Cardiac muscle cell (in vitro differentiated cells and primary cell): ENCODE results near the gene MORF4L1. TPM values are rescaled to one million over a fixed set of nuclear protein-coding genes. Genes with fewer than 3 reads are reported as not detected.
A peak's percentile ranks its signal among the peaks of the same experiment; 100 is the strongest.

Source experiments
- DNase-seq, 2 donors: peaks; one replicate each; pipeline versions ENCODE4 v3.0.0 to v3.0.0-alpha.2; 2010 to 2017; ENCODE audit warnings: low read depth in 1 of 2, low spot score in 1 of 2
- H3K27ac ChIP-seq: fragments of 200-600 bp; sonication (generic); 2 replicates; pipeline ENCODE4 v1.5.1; 2016
- H3K27me3 ChIP-seq: fragments of 200-600 bp; sonication (generic); 2 replicates; pipeline ENCODE4 v1.6.0; 2016; ENCODE audit warnings: control low read depth
- H3K36me3 ChIP-seq: fragments of 200-600 bp; sonication (generic); 2 replicates; pipeline ENCODE4 v1.5.1; 2016; ENCODE audit warnings: control low read depth
- H3K4me1 ChIP-seq: fragments of 200-600 bp; sonication (generic); 2 replicates; pipeline ENCODE4 v1.8.1; 2017; ENCODE audit warnings: low read depth, mild to moderate bottlenecking, mixed run types
- H3K4me3 ChIP-seq: fragments of 200-600 bp; sonication (generic); 2 replicates; pipeline ENCODE4 v1.5.1; 2016; ENCODE audit warnings: mild to moderate bottlenecking
- H3K9me3 ChIP-seq: fragments of 200-600 bp; sonication (generic); 2 replicates; pipeline ENCODE4 v1.5.1; 2017; ENCODE audit warnings: low read depth, mild to moderate bottlenecking, control low read depth
- polyA plus RNA-seq: library from polyadenylated mRNA; unstranded; fragments of >200 nt; fragmentation: Nextera tagmentation; extraction: Ambion mirVana; gene quantifications from 2 replicates; pipeline ENCODE4 v1.2.1, GENCODE V29; 2016
- total RNA-seq: library from RNA; depleted of rRNA; stranded (reverse); fragments of >200 nt; gene quantifications from 2 replicates; pipeline ENCODE4 v1.2.3, GENCODE V29; 2016
- TF ChIP-seq, protein P1 (sequence below): IDR thresholded peaks from 2 replicates; pipeline ENCODE4 v1.5.1; 2012; ENCODE audit warnings: low read depth, mild to moderate bottlenecking, low read length

The MORF4L1 gene
- total and polyA plus RNA-seq, 2 experiments from 2014 or later: 625 to 760 TPM

DNA sequence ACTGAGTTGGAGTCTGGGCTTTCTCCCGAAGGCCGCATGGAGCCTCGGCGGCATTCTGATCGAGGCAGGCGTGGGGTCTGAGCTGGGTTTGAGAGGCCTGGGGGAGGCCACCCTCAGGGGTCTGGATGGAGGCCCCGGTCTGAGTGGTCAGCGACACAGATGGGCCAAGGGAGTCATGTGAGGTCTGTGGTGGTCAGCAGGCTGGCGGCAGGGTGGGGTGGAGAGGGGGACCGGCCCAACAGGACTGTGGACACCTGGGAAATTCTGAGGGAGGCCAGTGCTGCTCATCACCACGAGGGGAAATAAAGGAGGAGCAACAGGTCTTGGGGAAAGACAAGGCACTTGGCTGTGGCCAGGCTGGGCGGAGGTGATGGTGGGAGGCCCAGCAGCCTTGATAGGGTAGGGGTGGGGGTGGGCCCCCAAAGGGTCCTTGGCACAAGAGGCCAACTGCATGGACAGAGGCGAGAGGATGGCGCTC is 56.0 kb downstream of the MORF4L1 start:
- no peaks in the 10 kb centered on the region for H3K9me3 ChIP-seq
- no peaks in the 10 kb centered on the region for H3K36me3 ChIP-seq
- no peaks in the 10 kb centered on the region for H3K27me3 ChIP-seq
- H3K4me3 ChIP-seq: no peak overlapping the region
- H3K4me1 ChIP-seq: no peaks in the 10 kb centered on the region
- no peak for DNase-seq
- no peak overlapping the region for H3K27ac ChIP-seq
- TF ChIP-seq, protein P1, sequence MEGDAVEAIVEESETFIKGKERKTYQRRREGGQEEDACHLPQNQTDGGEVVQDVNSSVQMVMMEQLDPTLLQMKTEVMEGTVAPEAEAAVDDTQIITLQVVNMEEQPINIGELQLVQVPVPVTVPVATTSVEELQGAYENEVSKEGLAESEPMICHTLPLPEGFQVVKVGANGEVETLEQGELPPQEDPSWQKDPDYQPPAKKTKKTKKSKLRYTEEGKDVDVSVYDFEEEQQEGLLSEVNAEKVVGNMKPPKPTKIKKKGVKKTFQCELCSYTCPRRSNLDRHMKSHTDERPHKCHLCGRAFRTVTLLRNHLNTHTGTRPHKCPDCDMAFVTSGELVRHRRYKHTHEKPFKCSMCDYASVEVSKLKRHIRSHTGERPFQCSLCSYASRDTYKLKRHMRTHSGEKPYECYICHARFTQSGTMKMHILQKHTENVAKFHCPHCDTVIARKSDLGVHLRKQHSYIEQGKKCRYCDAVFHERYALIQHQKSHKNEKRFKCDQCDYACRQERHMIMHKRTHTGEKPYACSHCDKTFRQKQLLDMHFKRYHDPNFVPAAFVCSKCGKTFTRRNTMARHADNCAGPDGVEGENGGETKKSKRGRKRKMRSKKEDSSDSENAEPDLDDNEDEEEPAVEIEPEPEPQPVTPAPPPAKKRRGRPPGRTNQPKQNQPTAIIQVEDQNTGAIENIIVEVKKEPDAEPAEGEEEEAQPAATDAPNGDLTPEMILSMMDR: no peak

DNA sequence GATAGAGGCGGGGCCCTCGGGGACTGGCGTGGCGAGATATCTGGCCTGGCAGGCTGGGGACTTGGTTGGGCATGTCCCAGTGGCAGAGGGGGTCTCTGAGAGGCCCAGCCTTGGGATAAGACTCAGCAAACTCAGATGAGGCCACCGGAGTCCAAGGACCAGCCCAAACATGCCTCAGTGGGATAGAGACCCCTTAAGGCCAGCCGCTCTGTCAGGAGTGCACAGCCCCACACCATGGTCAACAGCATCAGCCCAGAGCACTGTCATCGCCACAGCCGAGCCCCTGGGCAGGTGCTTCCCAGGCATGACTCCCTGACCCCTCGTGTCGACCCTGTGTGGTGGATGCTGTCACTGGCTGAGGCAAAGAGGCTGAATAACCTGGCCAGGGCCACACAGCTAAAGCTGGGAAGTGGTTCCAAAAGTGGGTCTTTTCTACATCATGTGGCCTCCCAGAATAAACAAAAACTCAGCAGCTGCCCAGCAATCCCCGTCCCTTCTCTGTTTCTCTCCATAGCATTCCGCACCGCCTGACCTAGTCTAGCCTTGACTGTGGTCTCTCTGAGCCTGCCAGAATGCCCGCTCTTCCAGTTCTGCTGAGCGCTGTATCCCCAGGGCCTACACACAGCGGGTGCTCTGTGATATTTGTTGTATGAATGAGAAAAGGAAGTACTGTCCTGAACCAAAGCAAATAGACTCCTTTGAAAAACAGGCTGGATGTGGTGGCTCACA is 57.0 kb downstream of the MORF4L1 start:
- no peak for DNase-seq
- Histone ChIP-seq H3K36me3 (no peaks in the 10 kb centered on the region), H3K4me3 (no peak overlapping the region), H3K27ac (no peak overlapping the region), H3K4me1 (no peaks in the 10 kb centered on the region), H3K27me3 (no peaks in the 10 kb centered on the region), H3K9me3 (no peaks in the 10 kb centered on the region)
- TF ChIP-seq, protein P1: no peak

DNA sequence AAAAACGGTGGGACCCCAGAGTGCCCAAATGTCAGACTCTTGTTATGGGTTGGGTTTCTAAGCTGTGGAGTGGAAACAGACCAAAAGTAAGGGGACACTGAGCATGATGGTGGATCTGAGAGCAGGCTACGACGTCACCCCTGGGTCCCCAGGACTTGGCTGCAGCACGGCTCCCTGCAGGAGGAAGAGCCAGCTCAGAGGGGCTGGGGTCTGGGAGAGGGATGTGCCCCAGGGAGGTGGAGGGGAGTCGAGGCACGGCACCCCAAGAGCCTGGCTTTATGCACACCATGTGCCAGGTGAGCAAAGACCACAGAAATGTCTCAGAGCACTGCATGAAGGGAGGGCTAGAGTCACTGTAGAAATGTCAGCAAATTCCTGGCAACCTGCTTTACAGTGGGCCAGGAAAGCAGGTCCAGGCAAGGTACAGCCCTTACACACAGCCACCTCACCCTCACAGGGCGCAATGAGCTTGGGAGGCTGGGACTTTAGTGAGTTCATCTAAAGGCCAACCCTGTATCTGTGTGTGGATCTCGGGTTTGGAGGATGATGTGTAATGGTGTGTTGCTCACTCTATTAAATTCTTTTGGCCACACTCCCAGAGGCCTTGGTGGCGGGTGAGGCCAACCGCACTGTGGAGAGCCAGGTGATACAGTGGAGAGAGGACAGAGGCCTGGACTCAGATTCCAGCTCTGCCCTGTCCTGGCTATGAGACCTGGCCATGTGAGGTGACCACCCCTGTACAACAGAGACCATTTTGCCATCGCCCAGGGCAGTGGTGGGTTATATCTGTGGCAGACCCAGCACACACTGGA is 58.1 kb downstream of the MORF4L1 start:
- peak in 1 of 2 donors; percentile 83 for DNase-seq
- Histone ChIP-seq H3K9me3 (no peaks in the 10 kb centered on the region), H3K4me1 (no peaks in the 10 kb centered on the region), H3K27ac (no peak overlapping the region), H3K36me3 (no peaks in the 10 kb centered on the region), H3K4me3 (no peak overlapping the region), H3K27me3 (no peaks in the 10 kb centered on the region)
- TF ChIP-seq, protein P1: no peak

DNA sequence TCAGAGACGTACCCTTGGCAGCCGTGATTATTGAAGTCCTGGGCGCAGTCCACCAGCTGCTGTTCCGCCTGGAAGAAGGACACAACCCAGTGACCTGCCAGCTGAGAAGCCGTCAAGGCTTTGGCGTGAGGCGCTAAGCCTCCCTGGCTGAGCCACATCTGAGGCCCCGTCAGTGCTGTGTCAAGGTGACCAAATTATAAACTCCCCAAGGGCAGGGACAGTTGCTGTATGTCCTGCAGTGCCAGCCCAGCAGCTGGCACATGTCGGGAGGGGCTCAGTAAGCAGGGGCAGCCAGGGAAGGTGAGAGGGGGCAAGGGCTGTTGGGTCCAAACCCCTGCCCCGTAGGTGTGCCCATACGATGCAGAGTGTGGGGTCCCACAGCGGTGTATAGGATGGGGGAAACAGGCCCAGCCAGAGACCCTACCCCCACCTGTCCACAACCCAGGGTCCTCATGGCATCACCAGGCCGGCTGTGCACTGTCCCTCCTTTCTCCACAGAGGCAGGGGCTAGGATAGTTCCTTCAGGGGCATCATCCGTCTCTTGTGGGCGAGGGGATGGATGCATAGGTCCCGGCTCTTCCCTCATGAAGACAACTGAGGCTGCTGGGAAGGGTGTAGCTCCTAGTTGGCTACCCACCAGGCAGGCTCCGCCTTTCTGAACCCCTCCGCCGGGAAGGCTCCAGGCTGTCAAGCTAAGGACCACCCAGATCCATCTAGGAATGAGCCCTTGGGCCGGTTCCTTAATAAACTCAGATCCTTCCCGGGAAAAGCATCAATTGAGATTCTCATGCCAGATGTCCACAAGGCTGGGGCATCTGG is 59.0 kb downstream of the MORF4L1 start:
- Histone ChIP-seq H3K9me3 (no peaks in the 10 kb centered on the region), H3K36me3 (no peaks in the 10 kb centered on the region), H3K4me3 (no peak overlapping the region), H3K27me3 (no peaks in the 10 kb centered on the region), H3K4me1 (no peaks in the 10 kb centered on the region), H3K27ac (no peak overlapping the region)
- DNase-seq: no peak
- TF ChIP-seq, protein P1: no peak

DNA sequence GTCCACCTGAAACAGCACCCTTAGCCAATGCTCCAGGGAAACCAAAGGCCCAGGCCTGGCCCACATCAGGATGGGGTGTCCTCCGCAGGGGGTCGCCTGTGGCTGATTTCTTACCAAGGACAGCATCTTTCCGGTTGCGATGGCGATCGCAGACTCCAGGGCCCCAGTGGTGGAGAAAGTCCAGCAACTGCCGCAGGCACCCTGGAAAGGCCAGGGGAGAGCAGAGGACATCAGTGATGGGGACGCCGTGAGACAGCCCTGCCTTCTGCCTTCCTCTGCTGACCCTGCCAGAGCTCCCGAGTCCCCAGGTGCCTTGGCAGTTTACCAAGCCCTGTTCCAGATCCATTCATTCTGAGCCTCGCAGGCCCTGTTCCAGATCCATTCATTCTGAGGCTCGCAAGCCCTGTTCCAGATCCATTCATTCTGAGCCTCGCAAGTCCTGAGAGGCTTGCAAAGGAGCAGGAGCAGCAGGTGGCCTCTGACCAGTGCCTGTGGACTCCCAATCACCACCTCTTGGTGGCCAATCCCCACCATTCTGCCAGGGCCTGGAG is 59.6 kb downstream of the MORF4L1 start:
- TF ChIP-seq, protein P1: no peak
- H3K4me3 ChIP-seq: no peak overlapping the region
- no peaks in the 10 kb centered on the region for H3K4me1 ChIP-seq
- no peaks in the 10 kb centered on the region for H3K27me3 ChIP-seq
- no peak overlapping the region for H3K27ac ChIP-seq
- H3K36me3 ChIP-seq: no peaks in the 10 kb centered on the region
- no peaks in the 10 kb centered on the region for H3K9me3 ChIP-seq
- no peak for DNase-seq
